T-helper 22 cell (primary cell): ENCODE measurements around the gene TPSAB1.

Source experiments
- DNase-seq: peaks from one replicate; pipeline ENCODE4 v3.0.0-alpha.2; 2020; ENCODE audit warnings: low read depth

The TPSAB1 gene

DNA sequence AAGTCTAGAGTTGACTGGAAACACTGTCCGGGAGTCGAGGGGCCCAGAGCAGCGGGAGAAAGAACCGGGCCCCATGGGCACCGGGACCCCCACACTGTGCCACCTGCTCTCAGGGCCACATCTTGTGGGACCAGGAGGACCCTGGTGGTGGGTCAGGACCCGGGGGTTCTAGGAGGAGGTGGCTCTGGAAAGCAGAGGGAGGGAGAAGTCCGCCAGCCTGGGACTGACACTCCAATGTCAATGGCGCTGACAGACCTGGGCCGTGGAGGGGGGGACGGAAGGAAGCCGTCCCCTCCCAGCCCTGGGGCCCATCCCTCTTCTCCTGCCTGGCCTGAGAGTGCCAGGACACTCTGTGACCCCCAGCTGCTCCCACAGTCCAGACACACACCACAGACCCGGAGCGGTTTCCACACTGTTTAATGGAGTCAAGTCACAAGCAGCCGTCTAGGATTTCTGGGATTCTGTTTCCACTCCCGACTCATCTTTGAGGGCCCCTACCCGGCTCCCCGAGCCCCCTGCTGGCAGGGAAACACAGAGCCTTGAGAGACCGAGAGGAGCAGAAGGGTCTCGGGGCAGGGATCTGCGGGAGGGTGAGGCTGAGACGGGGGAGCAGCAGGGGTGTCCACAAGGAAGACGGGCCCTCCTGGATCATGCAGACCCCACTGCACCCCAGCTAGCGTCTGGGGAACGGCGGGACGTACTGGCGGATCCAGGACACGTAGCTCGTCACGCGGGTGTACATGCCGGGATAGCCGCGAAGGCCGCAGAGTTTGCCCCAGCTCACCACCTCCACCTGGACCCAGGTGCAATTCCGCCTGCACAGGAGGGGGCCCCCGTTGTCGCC is 45.4 kb downstream of the TPSAB1 start:
- no peak for DNase-seq

DNA sequence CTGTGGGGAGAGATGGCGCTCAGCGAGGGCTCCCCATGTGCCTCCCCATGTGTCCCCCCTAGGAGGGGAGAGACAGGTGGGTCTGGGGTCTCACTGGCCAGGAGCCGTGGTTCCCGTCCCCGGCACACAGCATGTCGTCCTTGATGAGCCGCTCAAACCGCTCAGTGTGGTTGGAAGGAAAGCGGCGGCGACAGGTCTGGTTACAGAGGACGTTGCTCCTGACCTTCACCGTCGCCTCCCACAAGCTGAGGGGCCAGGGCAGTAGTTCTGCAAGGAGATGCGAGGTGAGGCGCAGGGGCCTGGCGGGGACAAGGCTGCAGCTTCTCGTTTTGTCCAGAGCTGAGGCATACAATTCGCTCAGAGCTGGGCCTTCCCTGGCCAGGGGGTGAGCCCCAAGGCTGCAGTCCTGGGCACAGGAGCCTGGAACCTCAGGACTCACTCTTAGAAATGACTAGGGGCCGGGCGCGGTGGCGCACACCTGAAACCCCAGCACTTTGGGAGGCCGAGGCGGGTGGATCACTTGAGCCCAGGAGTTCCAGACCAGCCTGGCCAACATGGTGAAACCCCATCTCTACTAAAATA is 46.1 kb downstream of the TPSAB1 start:
- no peak for DNase-seq

DNA sequence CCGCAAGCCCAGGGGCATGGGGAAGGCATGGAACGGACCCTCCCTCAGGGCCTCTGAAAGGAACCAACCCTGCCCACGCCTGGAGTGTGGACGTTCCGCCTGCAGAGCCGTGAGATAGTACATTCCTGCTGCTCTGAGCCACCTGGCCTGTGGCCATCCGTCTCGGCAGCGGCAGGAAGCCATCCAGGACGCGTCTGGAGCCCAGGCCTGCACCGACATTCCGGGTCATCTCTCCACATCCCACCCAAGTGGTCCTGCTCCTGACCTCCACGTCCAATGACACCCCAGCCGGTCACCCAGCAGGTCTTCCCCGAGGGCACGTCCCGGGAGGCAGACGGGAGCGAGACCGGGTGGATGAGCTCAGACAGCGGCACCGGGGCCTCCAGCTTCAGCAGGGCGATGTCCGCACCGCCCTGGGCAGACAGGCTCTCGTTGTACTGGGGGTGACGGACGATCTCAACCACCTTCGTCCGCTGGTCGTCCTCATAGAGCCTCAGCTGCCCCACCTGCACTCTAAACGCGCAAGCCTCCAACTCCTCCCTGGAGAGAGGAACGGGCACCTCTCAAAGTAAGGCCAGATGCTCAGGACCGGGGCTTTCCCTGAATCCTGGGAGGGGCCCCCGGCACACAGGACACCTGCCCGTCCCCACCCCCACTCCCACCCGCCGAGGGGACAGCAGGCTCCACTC is 47.6 kb downstream of the TPSAB1 start:
- DNase-seq = no peak

GRCh38 chr16:1288813-1289476 is 48.4 kb downstream of the TPSAB1 start:
- no peak for DNase-seq

- no peak for DNase-seq
Observed at GRCh38 chr16:1289477-1289866, 49.0 kb downstream of the TPSAB1 start.

GRCh38 chr16:1290063-1290501 is 49.6 kb downstream of the TPSAB1 start:
- no peak for DNase-seq

- no peak for DNase-seq
Observed at GRCh38 chr16:1290860-1291575, 50.5 kb downstream of the TPSAB1 start.

DNA sequence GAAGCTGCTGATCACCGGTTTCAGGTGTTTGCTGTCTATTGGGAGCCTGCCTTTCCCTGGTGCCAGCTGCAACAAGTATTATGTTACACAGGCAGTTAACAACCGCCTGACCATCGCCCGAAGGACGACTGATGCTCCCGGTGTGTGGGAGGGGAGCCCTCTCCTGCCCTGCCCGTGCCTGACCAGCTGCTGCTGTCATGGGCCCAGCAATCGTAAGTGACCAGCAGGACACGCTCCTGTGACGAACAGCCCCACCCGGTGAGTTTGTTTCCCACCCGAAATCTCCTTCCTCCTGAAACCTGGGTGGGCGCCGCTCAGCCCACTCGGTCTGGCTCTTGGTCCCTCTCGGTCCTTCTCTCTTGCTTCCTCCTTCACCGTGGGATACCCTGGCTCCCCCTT is 51.1 kb downstream of the TPSAB1 start:
- no peak for DNase-seq
